IMR-90 (cell line): ENCODE data around the gene FAAP20. TPM values are rescaled to one million over a fixed set of nuclear protein-coding genes. Genes with fewer than 3 reads are reported as not detected.

Experiments used
- ATAC-seq: fragments of 200-7000 bp; cut with Tn5 transposase; 2 replicates; pipeline ENCODE4 v1.9.1; 2020; ENCODE audit warnings: low read depth, mild to moderate bottlenecking, moderate library complexity
- BruUV-seq: library from RNA; stranded (reverse); fragments of 400-500 nt; replicated peaks from 2 replicates; lab custom pipeline; 2021; lab: Mats Ljungman, UMichigan
- CTCF ChIA-PET: fragments of 300-600 bp; formaldehyde crosslinking; extraction: SDS; loops from one replicate; lab custom pipeline; 2021; ENCODE audit warnings: antibody characterized with exemption; lab: Yijun Ruan, JAX
- POLR2A ChIA-PET: fragments of 300-600 bp; sonication (Branson Sonifier 250); formaldehyde crosslinking; loops from one replicate; lab custom pipeline; 2022; ENCODE audit warnings: antibody characterized with exemption; ENCODE audit not compliant: unreplicated experiment; lab: Charles Lee
- DNase-seq: peaks from one replicate; pipeline ENCODE4 v3.0.0; 2013
- H2AFZ ChIP-seq: replicated peaks from 2 replicates; pipeline ENCODE3; 2013; ENCODE audit warnings: low read length, mild to moderate bottlenecking; ENCODE audit not compliant: poor library complexity
- H2AK5ac ChIP-seq: 2 replicates; pipeline ENCODE4 v1.6.1; 2013; ENCODE audit warnings: low read depth, low read length, inconsistent platforms
- H2AK9ac ChIP-seq: replicated peaks from 2 replicates; pipeline ENCODE3; 2013; ENCODE audit warnings: mild to moderate bottlenecking, low read depth, low read length, moderate library complexity; ENCODE audit not compliant: poor library complexity
- H2BK120ac ChIP-seq: 2 replicates; pipeline ENCODE4 v1.6.1; 2013; ENCODE audit warnings: low read depth, low read length, inconsistent platforms
- H2BK15ac ChIP-seq: 3 replicates; pipeline ENCODE4 v1.6.1; 2013; ENCODE audit warnings: low read depth, low read length, inconsistent platforms
- H2BK20ac ChIP-seq: 2 replicates; pipeline ENCODE4 v1.6.1; 2013; ENCODE audit warnings: low read depth, mild to moderate bottlenecking, inconsistent platforms, low read length, moderate library complexity
- H2BK5ac ChIP-seq: 2 replicates; pipeline ENCODE4 v1.6.1; 2013; ENCODE audit warnings: mild to moderate bottlenecking, low read depth, low read length, inconsistent platforms; ENCODE audit not compliant: poor library complexity, severe bottlenecking
- H3K14ac ChIP-seq: replicated peaks from 2 replicates; pipeline ENCODE4 v1.6.1; 2013; ENCODE audit warnings: low read depth, low read length, inconsistent platforms
- H3K18ac ChIP-seq: 2 replicates; pipeline ENCODE4 v1.6.1; 2013; ENCODE audit warnings: low read depth, low read length, control low read depth
- H3K23ac ChIP-seq: 2 replicates; pipeline ENCODE4 v1.6.1; 2013; ENCODE audit warnings: low read depth, low read length, inconsistent platforms
- H3K27ac ChIP-seq: 2 replicates; pipeline ENCODE4 v1.5.1; 2013; ENCODE audit warnings: mild to moderate bottlenecking, control low read depth, low read length; ENCODE audit not compliant: insufficient read depth
- H3K27me3 ChIP-seq: 2 replicates; pipeline ENCODE4 v1.6.1; 2013; ENCODE audit warnings: low read length; ENCODE audit not compliant: control insufficient read depth, insufficient read depth
- H3K36me3 ChIP-seq: 2 replicates; pipeline ENCODE4 v1.6.1; 2013; ENCODE audit warnings: low read length, mixed read lengths; ENCODE audit not compliant: control insufficient read depth, insufficient read depth
- H3K4ac ChIP-seq: 2 replicates; pipeline ENCODE4 v1.6.1; 2013; ENCODE audit warnings: low read depth, low read length, inconsistent platforms
- H3K4me1 ChIP-seq: 2 replicates; pipeline ENCODE4 v1.6.1; 2013; ENCODE audit warnings: low read length, mixed read lengths; ENCODE audit not compliant: control insufficient read depth, insufficient read depth
- H3K4me2 ChIP-seq: 2 replicates; pipeline ENCODE4 v1.6.1; 2013; ENCODE audit warnings: low read depth, mild to moderate bottlenecking, control low read depth, low read length, moderate library complexity
- H3K4me3 ChIP-seq: 2 replicates; pipeline ENCODE4 v1.5.1; 2013; ENCODE audit warnings: low read depth, mild to moderate bottlenecking, control low read depth, low read length, moderate library complexity; ENCODE audit not compliant: insufficient read depth
- H3K56ac ChIP-seq: 2 replicates; pipeline ENCODE4 v1.6.1; 2013; ENCODE audit warnings: low read length, inconsistent platforms; ENCODE audit not compliant: insufficient read depth; ENCODE audit errors: extremely low read depth
- H3K79me1 ChIP-seq, 2 experiments: 2 replicates each; pipeline ENCODE4 v1.6.1; 2013; ENCODE audit warnings: low read length in 2 of 2, inconsistent platforms in 1 of 2, low read depth in 1 of 2
- H3K9ac ChIP-seq: 2 replicates; pipeline ENCODE4 v1.6.1; 2013; ENCODE audit warnings: low read depth, low read length, control low read depth
- H3K9me1 ChIP-seq: 2 replicates; pipeline ENCODE4 v1.6.1; 2013; ENCODE audit warnings: low read length, inconsistent platforms; ENCODE audit not compliant: insufficient read depth
- H3K9me3 ChIP-seq: 2 replicates; pipeline ENCODE4 v1.6.1; 2013; ENCODE audit warnings: low read length; ENCODE audit not compliant: control insufficient read depth, insufficient read depth
- H4K20me1 ChIP-seq: 2 replicates; pipeline ENCODE4 v1.6.1; 2013; ENCODE audit warnings: low read length, inconsistent platforms; ENCODE audit not compliant: insufficient read depth
- H4K5ac ChIP-seq: 2 replicates; pipeline ENCODE4 v1.6.1; 2013; ENCODE audit warnings: mild to moderate bottlenecking, low read depth, low read length, control low read depth
- H4K8ac ChIP-seq, 2 experiments: 2 replicates each; pipeline ENCODE4 v1.6.1; 2013; ENCODE audit warnings: low read depth in 2 of 2, low read length in 2 of 2, control low read depth in 1 of 2, inconsistent platforms in 1 of 2
- H4K91ac ChIP-seq: 2 replicates; pipeline ENCODE4 v1.6.1; 2013; ENCODE audit warnings: low read depth, low read length, inconsistent platforms; ENCODE audit not compliant: insufficient read depth
- BHLHE40 ChIP-seq: fragments of 150-350 bp; IDR thresholded peaks from 2 replicates; pipeline ENCODE4 v1.6.1; 2016; ENCODE audit warnings: mild to moderate bottlenecking, low read depth, low read length
- WGBS, 2 experiments: methylation state at CpG; one replicate each; pipeline versions ENCODE4 v1.1.5 to v1.1.7; 2013; ENCODE audit warnings: missing lambda C conversion rate in 2 of 2; ENCODE audit not compliant: insufficient read length in 1 of 2; ENCODE audit errors: extremely low coverage in 2 of 2; 5-methylcytosine and 5-hydroxymethylcytosine counted together
- dilution Hi-C: fragments of 300-500 bp; cut with HindIII; formaldehyde crosslinking; loops from one replicate; pipeline ENCODE4 v1.14.3; 2018; ENCODE audit warnings: low sequenced_read_pairs; ENCODE audit not compliant: unreplicated experiment
- in situ Hi-C: fragments of 300-500 bp; cut with MboI; formaldehyde crosslinking; loops from 3 replicates; pipeline ENCODE4 v1.14.3; 2019; ENCODE audit warnings: low sequenced_read_pairs, inconsistent platforms, mixed read lengths
- intact Hi-C: fragments of 100-400 bp; cut with micrococcal nuclease; formaldehyde crosslinking; loops from 2 replicates; pipeline ENCODE4 v1.10.0; 2022
- polyA plus RNA-seq, 3 experiments: library from polyadenylated mRNA; depleted of rRNA; stranded (reverse); fragments of >200 nt; gene quantifications; 2 replicates each; pipeline ENCODE4 v1.2.3, GENCODE V29; 2012; ENCODE audit warnings: low replicate concordance in 1 of 3
- total RNA-seq: library from RNA; depleted of rRNA; stranded (reverse); fragments of >200 nt; gene quantifications from 2 replicates; pipeline ENCODE4 v1.2.3, GENCODE V29; 2012

Gene FAAP20
- total and polyA plus RNA-seq, 2 of the 4 experiments (the other 2 are of a cell fraction) = 6.5 to 31.5 TPM

- Histone ChIP-seq H4K5ac (no peak overlapping the region), H4K8ac (no peak overlapping the region), H3K23ac (no peak overlapping the region), H4K91ac (no peak overlapping the region), H2BK15ac (no peak overlapping the region), H2AK5ac (no peak overlapping the region), H2BK20ac (no peak overlapping the region), H2AK9ac (no peak overlapping the region), H3K18ac (no peak overlapping the region), H3K4me3 (no peak overlapping the region), H3K4me2 (no peak overlapping the region), H3K27ac (no peak overlapping the region), H2BK120ac (no peak overlapping the region), H3K27me3 (peaks cover 2% of the 10 kb centered on the region; the same call in 1 of the 2 replicates), H3K14ac (no peak overlapping the region), H3K36me3 (no peaks in the 10 kb centered on the region), H2BK5ac (no peak overlapping the region), H3K9me1 (no peaks in the 10 kb centered on the region), H3K9ac (no peak overlapping the region), H3K4ac (no peak overlapping the region), H4K20me1 (no peaks in the 10 kb centered on the region), H3K4me1 (no peaks in the 10 kb centered on the region), H3K9me3 (no peaks in the 10 kb centered on the region), H3K56ac (no peak overlapping the region), H2AFZ (peak overlapping the region; percentile 51), H3K79me1 (no peaks in the 10 kb centered on the region)
- intact Hi-C loops (no loop called here), dilution Hi-C loops (no loop called here), in situ Hi-C loops (loop anchor here (10.0 kb wide), 1 partner anchor 186 kb away; no protein-coding TSS in a partner anchor)
- WGBS, 2 experiments = 73% methylated on average over 11 of the region's 19 CpGs; no CpG with 5 or more reads in 1 of the 2 experiments
- POLR2A ChIA-PET = no interaction called here
- DNase-seq (no peak), ATAC-seq (no peak)
- no peak for TF ChIP-seq BHLHE40
- CTCF ChIA-PET = interaction anchor here (0.6 to 4.4 kb wide), 3 partner anchors 11 to 172 kb away, joined by 3 to 20 read pairs (median 9); no protein-coding TSS in a partner anchor
- no TSS peak for BruUV-seq
Measured at GRCh38 chr1:2150801-2151200, 43.8 kb downstream of the FAAP20 start.
